ENCODE data around the gene CFAP100.

The CFAP100 gene

GRCh38 chr3:126456766-126457388 is 62.2 kb downstream of the CFAP100 start:
- no peak for DNase-seq

GRCh38 chr3:126459111-126459762 is 64.5 kb downstream of the CFAP100 start:
- DNase-seq = no peak

GRCh38 chr3:126459763-126460127 is 65.0 kb downstream of the CFAP100 start:
- no peak for DNase-seq

DNA sequence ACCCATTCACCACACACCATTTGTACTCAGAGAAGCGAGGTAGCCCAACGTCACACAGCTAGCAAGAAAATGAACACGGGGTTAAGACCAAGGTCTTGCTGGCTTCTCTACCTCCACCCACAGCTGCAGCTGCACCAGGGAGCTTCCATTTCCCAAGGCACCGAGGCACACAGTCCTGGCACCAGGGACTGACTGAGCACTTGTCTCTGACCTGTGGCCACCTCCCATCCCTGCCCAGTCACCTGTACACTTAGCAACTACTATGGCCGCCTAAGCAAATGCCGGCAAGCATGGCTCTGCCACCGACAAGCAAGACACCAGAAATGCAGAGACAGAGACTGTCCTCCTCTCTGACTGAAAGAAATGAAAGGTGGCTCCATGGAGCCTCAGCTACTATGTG is 65.7 kb downstream of the CFAP100 start:
- DNase-seq = no peak

GRCh38 chr3:126461450-126462070 is 66.9 kb downstream of the CFAP100 start:
- DNase-seq = no peak

DNA sequence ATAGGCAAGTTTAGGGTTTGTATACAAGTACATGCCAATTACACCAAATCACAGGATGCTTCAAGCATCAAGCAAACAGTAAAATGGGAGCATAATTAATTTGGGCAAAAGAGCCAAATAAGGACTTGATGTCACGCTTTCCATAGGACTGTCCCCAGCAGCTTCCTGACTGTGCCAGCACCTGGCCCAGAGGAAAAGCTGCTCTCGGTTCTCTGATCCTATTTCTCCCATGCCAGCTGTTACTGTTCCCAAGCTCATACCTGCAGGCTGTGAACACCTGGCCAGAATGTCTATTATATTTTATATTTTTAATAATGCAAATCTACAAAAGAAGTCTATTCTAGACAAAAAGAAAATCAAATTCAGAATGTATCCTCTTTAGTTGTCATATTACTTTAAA is 68.8 kb downstream of the CFAP100 start:
- DNase-seq = no peak

GRCh38 chr3:126464093-126464492 is 69.4 kb downstream of the CFAP100 start:
- DNase-seq = no peak

- DNase-seq = no peak
Observed at GRCh38 chr3:126464494-126464893, 69.8 kb downstream of the CFAP100 start.

DNA sequence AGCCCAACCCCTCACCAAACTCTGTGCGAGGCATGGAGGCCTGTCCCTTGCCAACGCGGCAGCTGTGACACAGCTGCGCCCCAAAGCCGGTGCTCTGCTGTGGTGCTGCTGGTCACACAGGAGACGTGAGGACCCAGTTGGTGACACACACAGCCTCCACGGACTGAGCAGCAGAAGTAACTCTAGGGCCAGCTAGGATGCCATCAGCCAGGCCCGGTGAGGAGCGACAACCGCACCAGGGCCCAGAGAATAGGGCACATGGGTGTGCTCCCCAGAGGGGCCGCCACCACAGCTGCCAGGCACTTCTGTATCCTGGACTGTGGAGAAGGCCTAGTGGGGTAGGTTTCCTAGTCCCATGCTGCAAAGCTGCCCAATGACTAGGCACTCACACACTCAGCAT is 70.3 kb downstream of the CFAP100 start:
- no peak for DNase-seq

- peak in 4 of 58 donors; percentile 8 to 20 (median 15) for DNase-seq
Observed at GRCh38 chr3:126465928-126466544, 71.3 kb downstream of the CFAP100 start.

GRCh38 chr3:126466886-126467610 is 72.3 kb downstream of the CFAP100 start:
- no peak for DNase-seq

GRCh38 chr3:126467611-126467955 is 72.9 kb downstream of the CFAP100 start:
- DNase-seq = no peak

- DNase-seq = no peak
Observed at GRCh38 chr3:126468028-126468891, 73.6 kb downstream of the CFAP100 start.

GRCh38 chr3:126469479-126469878 is 74.8 kb downstream of the CFAP100 start:
- DNase-seq = no peak

DNA sequence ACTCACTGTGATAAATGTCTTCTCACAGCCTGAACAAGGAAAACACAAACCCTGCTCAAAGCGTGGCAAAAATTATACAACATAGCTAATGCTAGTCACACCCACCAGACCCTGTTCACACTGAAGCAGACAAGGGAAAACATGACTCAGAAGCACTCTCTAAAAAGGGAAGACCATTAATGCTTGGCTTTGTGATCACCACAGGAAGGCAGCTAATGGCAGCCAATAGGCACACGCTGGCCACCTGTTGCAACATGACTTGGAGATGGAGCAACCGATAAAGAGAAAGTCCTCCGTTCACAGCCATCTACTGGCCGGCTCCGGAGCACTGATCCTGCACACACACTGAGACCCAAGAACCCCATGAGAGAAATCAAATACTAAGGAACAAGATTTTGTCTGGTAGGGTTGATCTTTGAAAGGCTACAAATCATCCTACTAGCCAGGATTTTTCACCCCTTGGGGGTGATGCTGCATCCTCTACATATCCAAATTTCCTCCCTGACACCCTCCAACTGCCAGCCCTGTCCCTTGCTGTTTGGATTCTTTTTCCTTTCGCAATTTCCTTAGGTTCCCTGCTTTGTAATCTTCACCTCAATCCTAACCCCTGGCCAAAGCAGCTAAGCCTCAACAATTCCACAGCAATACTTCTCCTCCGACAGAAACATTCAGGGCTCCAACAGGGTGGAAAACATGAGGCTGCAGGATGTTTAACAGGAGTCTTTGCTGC is 77.7 kb downstream of the CFAP100 start:
- DNase-seq = peak in 23 of 58 donors; percentile 10 to 78 (median 34)

DNA sequence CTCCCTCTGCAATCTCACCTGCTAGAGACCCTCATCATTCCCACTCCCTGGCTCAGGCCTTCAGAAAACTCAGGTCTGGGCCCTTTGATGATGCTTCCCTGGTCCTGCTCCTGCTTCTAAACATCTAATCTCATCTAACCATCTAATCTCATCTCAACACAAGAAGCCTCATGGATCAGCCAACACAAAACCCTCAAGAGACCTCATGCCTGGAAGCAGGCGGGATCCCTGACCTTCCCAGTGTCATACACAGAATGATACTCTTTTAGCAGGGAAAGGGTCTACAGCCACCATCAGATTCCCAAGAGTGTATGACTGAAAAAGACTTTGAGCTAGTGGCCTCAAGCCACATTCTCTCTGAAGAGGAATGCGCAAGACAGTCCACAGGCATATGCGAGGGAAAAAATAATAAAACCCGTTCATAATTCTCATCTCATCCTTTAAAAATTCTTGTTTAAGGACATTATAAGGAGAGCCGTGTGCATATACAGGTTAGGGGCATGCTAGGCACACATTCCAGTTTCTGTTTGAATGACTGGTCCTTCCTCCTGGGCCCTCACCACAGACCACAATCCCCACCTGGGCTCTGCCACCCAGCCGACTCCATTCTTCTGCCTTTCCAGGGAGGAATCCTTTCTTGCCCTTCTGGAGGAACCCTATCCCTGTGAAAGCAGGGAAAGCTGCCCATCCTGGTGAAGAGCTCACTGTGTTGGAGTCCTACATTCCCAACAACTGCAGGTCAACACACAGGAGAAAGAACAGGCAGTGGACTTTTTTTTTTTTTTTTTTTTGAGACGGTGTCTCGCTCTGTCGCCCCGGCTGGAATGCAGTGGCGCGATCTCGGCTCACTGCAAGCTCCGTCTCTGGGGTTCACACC is 78.8 kb downstream of the CFAP100 start:
- no peak for DNase-seq

GRCh38 chr3:126474498-126475412 is 80.0 kb downstream of the CFAP100 start:
- DNase-seq = peak in 4 of 58 donors; percentile 33 to 44 (median 38)

Data from anterior cingulate cortex (tissue), 58 donors.